ENCODE data around the gene EVA1A.
"Not testable (repeated sequence)": the region's sequence is repeated elsewhere in the genome, so short reads cannot be mapped to it uniquely, and the experiment has no call there.

The EVA1A gene

GRCh38 chr2:75482398-75482797, 78.3 kb downstream of the EVA1A start:
- ATAC-seq, result no peak
- DNase-seq, result no peak

DNA sequence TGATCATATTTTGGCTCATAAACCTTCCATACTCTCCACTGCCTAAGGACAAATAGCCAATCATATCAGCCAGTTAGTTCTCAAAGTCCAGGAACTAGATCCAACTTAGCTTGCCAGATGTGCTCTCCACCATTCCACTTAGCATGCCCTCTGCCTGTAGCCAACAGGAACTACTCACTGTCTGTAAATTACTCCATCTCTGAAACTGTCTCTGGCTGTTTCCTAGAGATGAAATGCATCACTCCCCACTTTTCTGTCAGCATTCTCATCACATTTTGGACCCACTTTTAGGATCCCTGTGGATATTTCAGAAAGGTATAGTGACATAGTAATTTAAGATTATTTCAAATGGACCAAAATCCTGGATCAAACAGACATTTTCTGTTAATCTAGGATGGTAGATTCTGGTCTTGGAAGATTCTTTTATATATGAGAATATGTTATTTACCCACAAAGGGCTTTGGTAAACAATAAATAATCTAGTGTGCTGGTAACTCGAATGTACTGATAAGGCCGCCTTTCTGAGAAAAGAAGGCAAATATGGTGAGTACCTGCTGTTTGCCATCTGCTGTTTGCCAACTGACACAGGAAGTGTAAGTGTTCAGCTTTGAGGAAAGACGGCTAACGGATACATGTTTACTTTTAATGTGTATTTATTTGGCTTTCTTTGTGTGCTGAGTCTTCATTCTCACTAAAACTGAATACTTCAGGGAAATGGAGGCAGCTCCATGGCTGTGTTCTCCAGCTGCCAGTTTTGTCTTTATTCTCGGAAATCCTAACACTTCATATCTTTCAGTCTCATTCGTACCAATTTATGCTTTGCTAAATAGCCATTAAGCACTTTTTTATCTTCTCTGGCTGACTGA, 79.5 kb downstream of the EVA1A start:
- no peak for DNase-seq

GRCh38 chr2:75477696-75478095, 83.0 kb downstream of the EVA1A start:
- ATAC-seq, result not testable (repeated sequence)

More for the DNA sequence above, 79.5 kb downstream of the EVA1A start:
- no peak for ATAC-seq

DNA sequence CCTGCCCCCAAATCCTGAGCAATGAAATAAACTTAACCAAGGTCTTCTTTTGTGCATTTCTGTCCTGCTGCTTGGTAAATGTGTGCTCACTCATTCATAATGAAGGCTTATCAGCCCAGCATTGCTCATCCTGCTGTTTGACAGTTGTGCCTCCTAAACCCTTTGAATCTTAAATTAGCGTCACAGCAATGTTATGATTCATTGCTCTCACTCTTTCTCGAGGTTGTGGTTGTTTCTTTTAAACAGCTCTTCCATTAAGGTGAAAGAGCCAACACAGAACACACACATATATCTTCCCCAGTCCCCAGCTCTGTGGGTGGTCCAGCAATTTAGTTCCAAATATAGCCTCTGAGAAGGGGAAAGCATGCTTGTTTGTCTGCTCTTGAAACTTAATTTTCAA, 84.0 kb downstream of the EVA1A start:
- ATAC-seq (peak; percentile 65), DNase-seq (no peak)

More at GRCh38 chr2:75477696-75478095, 83.0 kb downstream of the EVA1A start:
- not testable (repeated sequence) for DNase-seq

GRCh38 chr2:75475976-75476375, 84.8 kb downstream of the EVA1A start:
- no peak for DNase-seq
- ATAC-seq, result no peak

GRCh38 chr2:75475049-75475448, 85.7 kb downstream of the EVA1A start:
- DNase-seq, result no peak

DNA sequence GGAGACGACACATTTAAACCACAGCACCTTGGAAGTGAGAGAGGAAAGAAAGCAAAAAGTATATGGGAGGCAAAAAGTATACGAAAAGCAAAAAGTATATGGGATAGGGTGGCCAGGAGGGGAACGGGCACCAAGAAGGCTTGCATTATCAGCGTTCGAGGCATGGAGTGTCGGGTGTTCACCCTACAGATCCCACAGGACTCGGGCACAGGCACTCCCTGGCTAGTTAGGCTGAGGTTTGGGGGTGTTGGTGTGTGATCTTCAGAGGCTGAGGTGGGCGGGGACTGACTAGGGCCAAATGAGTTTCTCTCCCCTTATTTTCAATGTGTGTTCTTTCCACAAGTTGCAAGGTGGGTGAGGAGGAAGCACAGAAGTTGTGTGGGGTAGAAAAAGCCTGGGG, 86.6 kb downstream of the EVA1A start:
- no peak for ATAC-seq
- no peak for DNase-seq

More at GRCh38 chr2:75475049-75475448, 85.7 kb downstream of the EVA1A start:
- ATAC-seq, result no peak

- ATAC-seq (no peak), DNase-seq (peak; percentile 22)
Measured at GRCh38 chr2:75466708-75467311, 93.9 kb downstream of the EVA1A start.

DNA sequence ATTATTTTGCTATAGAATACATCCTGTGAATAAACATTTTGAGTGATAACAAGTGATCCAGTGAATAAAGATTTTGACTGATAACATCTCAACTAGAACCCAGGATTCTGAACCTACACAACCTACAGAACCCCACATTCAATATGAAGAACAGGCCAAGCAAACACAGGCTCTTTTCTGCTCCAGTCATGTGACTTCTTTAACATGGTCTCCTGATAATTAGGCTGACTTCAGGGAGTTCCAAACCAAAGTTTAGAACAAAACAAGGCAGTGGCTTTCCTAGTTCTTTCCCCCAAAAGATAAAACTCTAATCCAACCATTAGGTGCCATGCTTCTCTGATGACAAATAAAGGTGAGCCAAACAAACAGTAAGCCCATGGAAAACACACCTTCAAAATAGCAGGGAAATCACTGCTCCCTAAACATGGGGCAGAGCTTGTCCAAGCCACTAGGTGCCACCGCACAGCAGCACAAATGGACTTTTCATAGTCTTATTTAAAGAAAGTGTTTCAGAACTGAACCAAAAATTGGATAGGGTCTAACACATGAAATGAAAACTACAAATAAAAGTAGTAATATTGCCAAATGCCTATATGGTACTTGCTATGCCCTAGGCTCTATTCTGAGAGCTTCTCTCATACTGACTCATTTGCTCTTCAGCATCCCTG, 95.3 kb downstream of the EVA1A start:
- ATAC-seq (no peak), DNase-seq (no peak)

DNA sequence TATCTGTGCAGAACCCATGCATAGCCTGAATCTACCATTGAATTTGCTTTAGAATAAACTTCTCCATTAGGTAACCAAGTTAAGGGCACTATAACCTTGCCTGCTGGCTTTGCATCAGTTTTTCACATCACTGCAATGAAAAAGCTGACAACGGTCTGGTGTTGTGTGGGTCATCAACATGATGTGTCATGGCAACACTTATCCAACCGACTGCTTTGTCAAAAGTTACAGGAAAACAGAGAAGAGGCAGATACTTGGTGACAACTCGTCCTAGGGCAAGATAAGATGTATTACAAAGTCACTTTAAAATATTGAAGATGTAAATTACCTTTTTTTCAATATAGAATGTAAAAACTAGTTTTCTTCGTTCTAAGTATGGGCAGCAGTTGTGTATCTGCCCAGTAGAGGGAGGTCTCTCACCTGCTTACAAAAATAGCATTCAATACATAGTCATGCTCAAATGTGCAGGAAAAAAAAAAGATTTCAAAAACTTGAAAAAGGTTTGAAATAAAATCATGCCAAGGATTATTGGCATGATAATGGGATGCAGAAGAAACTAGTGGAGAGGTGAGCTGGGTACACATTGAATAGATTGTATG, 96.3 kb downstream of the EVA1A start:
- ATAC-seq, result no peak
- DNase-seq, result no peak

DNA sequence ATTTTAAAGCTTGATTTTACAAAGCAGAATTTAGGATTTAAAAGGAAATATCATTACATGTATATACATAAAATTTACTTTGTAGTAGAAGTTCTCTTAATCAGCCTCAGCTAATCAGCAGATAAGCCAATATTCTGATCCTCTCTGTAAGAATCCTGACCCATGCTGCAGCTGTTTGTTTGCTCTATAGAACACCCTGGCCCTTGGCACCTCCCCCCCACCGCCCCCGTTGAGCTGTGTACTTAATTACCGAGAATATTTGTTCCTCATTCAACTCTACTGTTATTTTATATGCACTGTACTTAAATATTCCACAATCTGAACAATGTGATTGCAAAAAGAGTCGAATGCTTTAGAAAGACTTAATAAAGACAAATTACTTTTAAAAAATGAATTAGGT, 98.0 kb downstream of the EVA1A start:
- no peak for DNase-seq
- no peak for ATAC-seq

DNA sequence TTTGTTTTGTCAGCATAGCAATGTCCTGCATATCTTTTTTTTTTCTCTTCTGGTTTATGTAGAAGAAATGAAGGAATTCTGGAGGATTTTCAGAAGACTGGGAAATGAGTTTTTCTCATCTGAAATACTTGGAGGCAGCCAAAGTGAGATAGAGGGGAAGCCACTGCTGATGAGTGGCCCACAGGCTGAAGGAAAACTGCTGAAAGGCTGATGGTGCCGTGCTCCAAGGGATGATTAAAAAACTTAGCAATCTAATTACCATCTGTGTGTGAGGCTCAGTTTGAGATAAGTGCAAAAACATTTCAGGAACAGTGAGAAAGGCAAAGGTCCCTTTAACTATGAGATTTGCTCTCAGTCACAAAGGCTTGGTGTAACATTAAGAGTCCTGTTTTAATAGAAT, 98.5 kb downstream of the EVA1A start:
- ATAC-seq, result no peak
- no peak for DNase-seq

- no peak for DNase-seq
- no peak for ATAC-seq
Measured at GRCh38 chr2:75460630-75461029, 100.1 kb downstream of the EVA1A start.

DNA sequence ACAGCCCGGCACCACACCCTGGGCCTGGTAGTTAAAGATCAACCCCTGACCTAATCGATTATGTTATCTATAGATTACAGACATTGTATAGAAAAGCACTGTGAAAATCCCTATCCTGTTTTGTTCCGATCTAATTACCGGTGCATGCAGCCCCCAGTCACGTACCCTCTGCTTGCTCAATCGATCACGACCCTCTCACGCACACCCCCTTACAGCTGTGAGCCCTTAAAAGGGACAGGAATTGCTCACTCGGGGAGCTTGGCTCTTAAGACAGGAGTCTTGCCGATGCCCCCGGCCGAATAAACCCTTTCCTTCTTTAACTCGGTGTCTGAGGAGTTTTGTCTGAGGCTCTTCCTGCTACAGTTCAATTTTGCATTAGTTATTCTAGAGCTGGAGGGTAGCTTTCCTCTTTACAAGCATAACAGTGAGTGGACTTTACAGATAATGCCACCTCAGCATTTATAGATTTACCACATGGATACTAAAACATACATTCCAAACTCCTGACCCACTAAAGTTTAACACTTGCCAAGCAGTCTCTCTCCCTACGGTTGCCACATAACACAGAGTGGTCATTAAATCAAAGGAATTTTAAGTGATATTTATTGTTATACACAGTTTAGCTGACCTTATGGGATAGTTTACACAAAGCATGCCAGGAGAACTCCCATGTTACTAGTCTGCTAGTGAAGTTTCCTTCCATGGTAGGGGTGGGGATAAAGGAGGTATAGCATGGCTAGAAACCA, 101.0 kb downstream of the EVA1A start:
- DNase-seq (no peak), ATAC-seq (no peak)

GRCh38 chr2:75458201-75458600, 102.5 kb downstream of the EVA1A start:
- DNase-seq (no peak), ATAC-seq (no peak)

GRCh38 chr2:75456825-75457224, 103.9 kb downstream of the EVA1A start:
- ATAC-seq, result no peak
- DNase-seq, result no peak

DNA sequence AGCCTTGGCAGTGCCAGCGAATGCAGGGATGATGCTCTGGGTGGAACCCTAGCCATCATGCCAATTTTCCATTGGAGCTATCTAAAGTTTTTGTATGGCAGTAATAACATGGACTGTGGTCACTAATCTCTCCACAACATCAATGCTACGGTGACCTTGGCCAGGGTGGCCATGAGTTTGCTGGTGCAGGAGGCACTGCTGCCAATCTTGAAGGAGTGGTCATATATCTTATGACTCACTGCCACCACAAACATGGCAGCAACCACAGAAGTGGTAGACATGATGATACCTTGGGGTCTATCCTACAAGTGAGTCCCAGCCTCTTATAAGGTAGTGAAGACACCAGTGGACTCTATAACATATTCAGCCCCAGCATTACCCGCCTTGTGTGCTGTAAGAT, 104.6 kb downstream of the EVA1A start:
- ATAC-seq, result no peak
- DNase-seq, result no peak

DNA sequence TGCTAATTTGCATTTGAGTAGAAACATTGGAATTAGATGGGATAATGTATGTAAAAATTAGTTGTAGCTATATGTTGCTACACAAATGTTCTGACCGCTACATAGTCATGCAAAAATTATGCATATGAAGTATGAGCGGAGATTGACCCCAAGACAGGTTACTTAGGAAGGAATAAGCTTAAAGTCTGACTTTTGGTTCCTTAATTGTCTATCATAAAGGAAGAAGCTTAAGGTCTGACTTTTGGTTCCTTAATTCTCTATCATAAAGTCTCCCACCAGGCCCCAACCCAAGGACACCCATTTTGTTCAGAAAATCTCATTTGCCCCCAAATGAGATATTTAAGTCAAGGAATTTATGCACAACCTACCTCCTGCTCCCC, 106.5 kb downstream of the EVA1A start:
- ATAC-seq (no peak), DNase-seq (no peak)

- ATAC-seq (no peak), DNase-seq (no peak)
Measured at GRCh38 chr2:75453384-75454240, 107.1 kb downstream of the EVA1A start.

GRCh38 chr2:75450068-75450467, 110.7 kb downstream of the EVA1A start:
- no peak for DNase-seq
- no peak for ATAC-seq

GRCh38 chr2:75447176-75447575, 113.6 kb downstream of the EVA1A start:
- ATAC-seq, result no peak
- DNase-seq, result no peak

Data from stimulated activated naive CD8-positive, alpha-beta T cell treated with anti-CD3 and anti-CD28 coated beads, Interleukin-15, Interleukin-2, amounts not matched to agents 100 U/mL and 50 U/mL, for 24 hours (primary cell).